Right lobe of liver (tissue), 4 donors: ENCODE results near the gene NUP210.

Experiments
- CTCF ChIP-seq, 4 donors: fragments of 200-600 bp in 3 of 4; fragments of 450-650 bp in 1 of 4; IDR thresholded peaks; one replicate each; pipeline versions ENCODE4 v1.5.1 to v1.8.0; 2016 to 2022; ENCODE audit warnings: antibody characterized with exemption in 4 of 4, mild to moderate bottlenecking in 2 of 4
- POLR2A ChIP-seq: fragments of 450-650 bp; IDR thresholded peaks from one replicate; pipeline ENCODE4 v1.6.1; 2017; ENCODE audit warnings: antibody characterized with exemption, mild to moderate bottlenecking
- donor health status: DM: no; HTN: no; CAD: no.
- donor health status: DM: no; HTN: no; CAD: no.
- donor health status: DM: no; HTN: yes; CAD: no.

GRCh38 chr3:13329746-13330145 is 90.4 kb downstream of the NUP210 start:
- TF ChIP-seq CTCF (IDR thresholded peaks at IDR 0.05) (no peak), POLR2A (no peak)
